Ovary (tissue), 9 donors: ENCODE measurements around the gene MCM8. TPM values are rescaled to one million over a fixed set of nuclear protein-coding genes. Genes with fewer than 3 reads are reported as not detected.

Source experiments
- DNase-seq, 5 donors: peaks; one replicate each; pipeline ENCODE4 v3.0.0-alpha.2; 2019 to 2020
- H3K27ac ChIP-seq, 2 donors: fragments of 200-600 bp; one replicate each; pipeline versions ENCODE4 v1.5.1 to v1.8.0; 2019 to 2022
- H3K27me3 ChIP-seq: fragments of 200-600 bp; one replicate; pipeline ENCODE4 v1.8.0; 2022
- H3K36me3 ChIP-seq: fragments of 200-600 bp; sonication (generic); one replicate; pipeline ENCODE4 v1.5.1; 2019
- H3K4me1 ChIP-seq: one replicate; pipeline ENCODE4 v1.8.1; 2013; ENCODE audit warnings: mild to moderate bottlenecking, moderate library complexity; ENCODE audit not compliant: insufficient read depth
- H3K4me3 ChIP-seq: fragments of 200-600 bp; sonication (generic); one replicate; pipeline ENCODE4 v1.5.1; 2017
- H3K9me3 ChIP-seq, 2 donors: fragments of 200-600 bp in 1 of 2; sonication (generic) in 1 of 2; one replicate each; pipeline versions ENCODE4 v1.5.1 to v1.8.1; 2013 to 2019; ENCODE audit warnings: mild to moderate bottlenecking in 1 of 2, moderate library complexity in 1 of 2
- CTCF ChIP-seq, 3 donors: fragments of 450-650 bp in 2 of 3; fragments of 200-600 bp in 1 of 3; IDR thresholded peaks; one replicate each; pipeline versions ENCODE4 v1.5.1 to v1.8.0; 2016 to 2022; ENCODE audit warnings: antibody characterized with exemption in 3 of 3, mild to moderate bottlenecking in 1 of 3
- EP300 ChIP-seq: sonication (generic); formaldehyde crosslinking; IDR thresholded peaks from one replicate; pipeline ENCODE4 v1.6.1; 2017; ENCODE audit warnings: antibody characterized with exemption
- POLR2A ChIP-seq: fragments of 450-650 bp; IDR thresholded peaks from one replicate; pipeline ENCODE4 v1.6.1; 2017; ENCODE audit warnings: antibody characterized with exemption, mild to moderate bottlenecking, moderate library complexity
- WGBS, 3 donors: extraction: QIAGEN DNeasy Blood & Tissue Kit in 1 of 3; methylation state at CpG; one replicate each; pipeline versions ENCODE4 v1.1.5 to v1.1.7; 2013 to 2017; 5-methylcytosine and 5-hydroxymethylcytosine counted together
- intact Hi-C, 4 donors: fragments of 100-400 bp; cut with DNase I; formaldehyde crosslinking; loops; one replicate each; pipeline versions ENCODE4 v1.11.0 to v1.15.1; 2022 to 2023
- polyA plus RNA-seq, 2 donors: library from polyadenylated mRNA; stranded (reverse); fragments of 200-250 nt in 1 of 2; fragments of 350-450 nt in 1 of 2; fragmentation: Illumina TruSeq in 1 of 2; extraction: RNeasy Lipid Tissue Mini Kit (QIAGEN cat#74804) in 1 of 2; gene quantifications; one replicate each; pipeline ENCODE4 v1.2.3, GENCODE V29; 2013 to 2014
- total RNA-seq, 7 donors: library from RNA; depleted of rRNA in 2 of 7; stranded (reverse); fragments of >200 nt in 2 of 7; fragmentation: NEBNext Ultra II Directional in 3 of 7; extraction: Animal tissue kit (Norgen Biotek cat#: 25700) in 3 of 7; gene quantifications; one replicate each; pipeline versions ENCODE4 v1.1.0 to v1.2.4, GENCODE V29; 2016 to 2023
- donor health status: DM: no; HTN: no; CAD: no; lungs with moderate emphysema.
- donor health status: DM: no; HTN: no; CAD: no.
- donor health status: Bipolar disorder and iron deficiency.
- donor health status: DM: yes; HTN: yes; CAD: no.
- donor health status: DM: no; HTN: no; CAD: no.
- donor health status: DM: yes; HTN: yes; CAD: no.

Gene MCM8
- total and polyA plus RNA-seq, 9 donors: 2.3 to 4.9 (median 3.6) TPM

GRCh38 chr20:5923493-5923892 is 27.0 kb upstream of the MCM8 start:
- intact Hi-C loops: no loop called here
- TF ChIP-seq CTCF (IDR thresholded peaks at IDR 0.05) (no peak), POLR2A (no peak), EP300 (no peak)
- Histone ChIP-seq H3K9me3 (no peaks in the 10 kb centered on the region), H3K4me1 (no peaks in the 10 kb centered on the region), H3K27me3 (no peaks in the 10 kb centered on the region), H3K27ac (no peak overlapping the region), H3K36me3 (no peaks in the 10 kb centered on the region), H3K4me3 (no peak overlapping the region)
- WGBS, 3 donors: 61 to 75% (median 65%) methylated on average over 5 of the region's 5 CpGs
- DNase-seq: no peak

GRCh38 chr20:5925551-5925950 is 24.9 kb upstream of the MCM8 start:
- Histone ChIP-seq H3K9me3 (no peaks in the 10 kb centered on the region), H3K27me3 (no peaks in the 10 kb centered on the region), H3K4me1 (no peaks in the 10 kb centered on the region), H3K36me3 (no peaks in the 10 kb centered on the region), H3K27ac (no peak overlapping the region), H3K4me3 (no peak overlapping the region)
- TF ChIP-seq POLR2A: no peak
- no peak for TF ChIP-seq CTCF (IDR thresholded peaks at IDR 0.05)
- no peak for TF ChIP-seq EP300
- no peak for DNase-seq
- 14 to 24% (median 22%) methylated on average over 3 of the region's 3 CpGs for WGBS, 3 donors
- intact Hi-C loops: no loop called here

- H3K9me3 ChIP-seq: no peaks in the 10 kb centered on the region
- DNase-seq: no peak
- no peaks in the 10 kb centered on the region for H3K36me3 ChIP-seq
- no peak overlapping the region for H3K27ac ChIP-seq
- no peak overlapping the region for H3K4me3 ChIP-seq
- no peaks in the 10 kb centered on the region for H3K4me1 ChIP-seq
- intact Hi-C loops: no loop called here
- 77 to 85% (median 79%) methylated on average over 11 of the region's 11 CpGs for WGBS, 3 donors
- TF ChIP-seq CTCF (IDR thresholded peaks at IDR 0.05) (no peak), EP300 (no peak), POLR2A (no peak)
- no peaks in the 10 kb centered on the region for H3K27me3 ChIP-seq
Observed at GRCh38 chr20:5927749-5928462, 22.5 kb upstream of the MCM8 start.

GRCh38 chr20:5928836-5929715 is 21.4 kb upstream of the MCM8 start:
- no peaks in the 10 kb centered on the region for H3K36me3 ChIP-seq
- H3K4me1 ChIP-seq: no peaks in the 10 kb centered on the region
- H3K27me3 ChIP-seq: no peaks in the 10 kb centered on the region
- intact Hi-C loops: no loop called here
- H3K4me3 ChIP-seq: no peak overlapping the region
- H3K27ac ChIP-seq: no peak overlapping the region
- no peaks in the 10 kb centered on the region for H3K9me3 ChIP-seq
- TF ChIP-seq CTCF (IDR thresholded peaks at IDR 0.05): no peak
- TF ChIP-seq POLR2A: no peak
- TF ChIP-seq EP300: no peak
- no peak for DNase-seq
- WGBS, 3 donors: 76 to 79% (median 77%) methylated on average over 8 of the region's 8 CpGs
